KOPT-K1 (cell line): ENCODE data around the gene ADCY3.

ENCODE experiments used
- H3K27ac ChIP-seq: fragments of 200-600 bp; sonication (generic); 2 replicates; pipeline ENCODE4 v1.5.1; 2016; ENCODE audit warnings: antibody characterized with exemption, mild to moderate bottlenecking, low read depth, low read length; ENCODE audit not compliant: poor library complexity, severe bottlenecking
- H3K36me3 ChIP-seq: fragments of 200-600 bp; sonication (generic); 2 replicates; pipeline ENCODE4 v1.5.1; 2017; ENCODE audit warnings: antibody characterized with exemption, mild to moderate bottlenecking, low read length, moderate library complexity; ENCODE audit not compliant: insufficient read depth
- H3K9me3 ChIP-seq: fragments of 200-600 bp; sonication (generic); 2 replicates; pipeline ENCODE4 v1.5.1; 2017; ENCODE audit warnings: antibody characterized with exemption, low read length, mild to moderate bottlenecking; ENCODE audit not compliant: insufficient read depth, poor library complexity, severe bottlenecking

Gene ADCY3

DNA sequence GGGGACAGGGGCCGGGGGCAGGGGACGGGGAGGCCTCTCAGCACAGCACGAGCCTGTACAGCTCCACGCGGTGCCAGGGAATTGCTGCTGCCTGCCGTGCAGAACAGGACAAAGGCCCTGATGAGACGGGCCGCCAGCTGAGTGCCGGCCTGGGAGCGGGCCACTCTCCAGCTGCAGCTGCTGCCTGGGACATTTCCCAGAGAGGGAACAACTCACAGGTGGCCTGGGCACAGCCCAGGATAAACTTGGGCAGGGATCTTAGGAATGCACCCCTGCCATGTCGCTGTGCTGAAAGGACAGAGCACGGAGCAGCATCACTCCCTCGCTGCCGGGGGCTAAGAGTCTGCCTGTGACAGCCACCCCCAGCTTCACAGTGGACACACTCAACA lies 88.0 kb downstream of the ADCY3 start:
- Histone ChIP-seq H3K27ac (no peak overlapping the region), H3K9me3 (no peaks in the 10 kb centered on the region), H3K36me3 (peaks cover 71% of the 10 kb centered on the region)

GRCh38 chr2:24831221-24832072 lies 88.6 kb downstream of the ADCY3 start:
- Histone ChIP-seq H3K9me3 (no peaks in the 10 kb centered on the region), H3K27ac (no peak overlapping the region)

GRCh38 chr2:24830786-24831185 lies 89.3 kb downstream of the ADCY3 start:
- Histone ChIP-seq H3K9me3 (no peaks in the 10 kb centered on the region), H3K36me3 (peaks cover 71% of the 10 kb centered on the region)

More at GRCh38 chr2:24831221-24832072, 88.6 kb downstream of the ADCY3 start:
- H3K36me3 ChIP-seq = peaks cover 71% of the 10 kb centered on the region

DNA sequence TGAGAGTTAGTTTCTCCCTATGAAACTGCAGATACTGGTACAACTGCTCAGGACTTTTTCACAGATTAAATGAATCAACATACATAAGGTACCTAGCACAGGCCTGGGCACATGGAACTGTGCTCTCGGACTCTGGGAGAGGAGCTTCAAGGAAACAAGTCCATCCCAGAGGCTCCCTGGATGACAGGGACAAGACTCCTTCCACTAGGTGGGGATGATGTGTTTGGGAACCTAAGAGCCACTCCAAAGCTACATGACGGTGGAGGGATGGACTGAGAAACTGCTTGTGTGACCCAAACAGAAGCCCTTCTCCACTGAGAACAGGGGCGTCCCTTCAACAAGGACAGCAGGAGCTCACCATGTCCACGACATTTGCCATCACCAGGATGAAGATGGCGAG lies 89.7 kb downstream of the ADCY3 start:
- no peaks in the 10 kb centered on the region for H3K9me3 ChIP-seq
- peaks cover 72% of the 10 kb centered on the region for H3K36me3 ChIP-seq
- H3K27ac ChIP-seq = no peak overlapping the region

More at GRCh38 chr2:24830786-24831185, 89.3 kb downstream of the ADCY3 start:
- H3K27ac ChIP-seq = no peak overlapping the region

- H3K9me3 ChIP-seq = no peaks in the 10 kb centered on the region
- H3K27ac ChIP-seq = no peak overlapping the region
- H3K36me3 ChIP-seq = peaks cover 73% of the 10 kb centered on the region
Observed at GRCh38 chr2:24828238-24828996, 91.6 kb downstream of the ADCY3 start.

- H3K9me3 ChIP-seq = no peaks in the 10 kb centered on the region
- H3K27ac ChIP-seq = no peak overlapping the region
- peaks cover 79% of the 10 kb centered on the region for H3K36me3 ChIP-seq
Observed at GRCh38 chr2:24827321-24828237, 92.5 kb downstream of the ADCY3 start.

GRCh38 chr2:24826773-24827145 lies 93.3 kb downstream of the ADCY3 start:
- Histone ChIP-seq H3K27ac (no peak overlapping the region), H3K36me3 (peaks cover 87% of the 10 kb centered on the region), H3K9me3 (no peaks in the 10 kb centered on the region)

DNA sequence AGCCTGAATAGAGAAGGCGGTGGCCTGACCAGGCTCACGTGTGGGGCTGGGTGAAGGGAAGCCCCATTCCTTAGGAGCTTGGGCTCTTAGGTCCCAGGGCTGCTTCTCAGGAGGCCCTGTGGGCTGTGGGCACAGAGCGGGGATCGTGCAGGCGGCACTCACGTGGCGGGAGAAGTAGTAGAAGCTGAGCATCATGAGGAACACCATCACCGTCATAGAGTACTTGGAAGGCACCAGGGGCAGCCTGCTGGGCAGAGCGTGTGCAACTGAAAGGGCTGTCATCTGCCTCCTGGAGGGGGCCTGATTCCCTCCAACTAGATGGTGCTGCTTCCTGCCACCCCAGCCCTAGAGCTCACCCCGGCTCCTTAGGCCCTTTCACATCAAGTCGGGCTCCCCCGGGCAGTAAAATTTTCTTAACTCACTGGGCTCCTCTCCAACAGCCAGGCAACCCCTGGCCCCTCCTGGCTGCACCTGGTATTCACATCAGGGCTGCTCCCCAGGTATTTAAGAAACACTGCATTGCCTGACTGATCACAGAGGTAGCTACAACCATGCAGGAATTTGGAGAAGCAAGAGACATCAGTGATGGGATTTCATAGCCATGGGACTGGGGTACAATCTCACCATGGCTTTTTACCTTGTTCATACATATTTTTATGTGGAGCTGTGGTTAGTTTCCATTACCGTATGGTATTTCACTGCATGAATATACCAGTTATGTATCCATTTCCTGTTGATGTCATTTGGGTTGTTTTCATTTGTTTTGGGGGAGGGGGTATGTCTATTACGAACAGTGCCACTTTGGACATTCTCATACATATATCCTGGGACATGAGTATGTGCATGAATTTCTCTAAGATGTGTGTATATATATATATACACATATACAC lies 93.9 kb downstream of the ADCY3 start:
- H3K36me3 ChIP-seq = peaks cover 88% of the 10 kb centered on the region
- H3K27ac ChIP-seq = no peak overlapping the region
- H3K9me3 ChIP-seq = no peaks in the 10 kb centered on the region

GRCh38 chr2:24824966-24825882 lies 94.8 kb downstream of the ADCY3 start:
- H3K27ac ChIP-seq = no peak overlapping the region
- H3K9me3 ChIP-seq = no peaks in the 10 kb centered on the region
- peaks cover 88% of the 10 kb centered on the region for H3K36me3 ChIP-seq

DNA sequence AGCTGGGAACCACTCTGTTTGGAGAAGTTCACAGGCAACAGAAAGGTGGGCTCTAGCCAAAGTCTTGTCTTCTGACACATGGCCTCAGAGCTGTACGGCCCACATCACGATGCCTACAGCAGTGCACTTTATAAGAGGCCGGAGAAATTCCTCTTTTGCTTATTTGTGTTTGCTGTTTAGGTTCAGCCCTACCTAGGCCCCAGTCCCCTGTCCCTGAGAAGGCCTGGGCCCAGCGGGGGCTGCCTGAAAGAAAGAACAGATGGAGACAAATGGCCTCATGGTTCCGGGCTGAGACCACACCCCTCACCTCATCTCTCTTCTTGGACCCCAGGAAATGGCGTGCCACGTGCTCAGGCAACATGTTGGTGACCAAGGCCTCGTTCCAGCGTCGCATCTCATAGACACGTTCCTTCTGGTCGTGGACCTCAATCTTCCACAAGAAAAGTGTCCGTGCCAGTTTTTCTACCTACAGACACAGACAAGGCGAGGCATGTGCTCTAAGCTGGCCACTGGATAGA lies 95.9 kb downstream of the ADCY3 start:
- no peak overlapping the region for H3K27ac ChIP-seq
- H3K9me3 ChIP-seq = no peaks in the 10 kb centered on the region
- peaks cover 92% of the 10 kb centered on the region for H3K36me3 ChIP-seq

- no peaks in the 10 kb centered on the region for H3K9me3 ChIP-seq
- no peak overlapping the region for H3K27ac ChIP-seq
- H3K36me3 ChIP-seq = peaks cover 99% of the 10 kb centered on the region
Observed at GRCh38 chr2:24822049-24822706, 97.9 kb downstream of the ADCY3 start.

GRCh38 chr2:24821433-24821891 lies 98.6 kb downstream of the ADCY3 start:
- no peak overlapping the region for H3K27ac ChIP-seq
- peaks cover 99% of the 10 kb centered on the region for H3K36me3 ChIP-seq
- no peaks in the 10 kb centered on the region for H3K9me3 ChIP-seq
